Neuronal stem cell (in vitro differentiated cells): Measurements from ENCODE around the gene GTSE1.

ENCODE experiments used
- DNase-seq: peaks from one replicate; pipeline ENCODE4 v3.0.0-alpha.2; 2013; ENCODE audit warnings: low spot score
- H2AFZ ChIP-seq: one replicate; pipeline ENCODE4 v1.6.1; 2013; ENCODE audit warnings: mild to moderate bottlenecking, low read length, inconsistent platforms
- H2AK5ac ChIP-seq: 2 replicates; pipeline ENCODE4 v1.6.1; 2013; ENCODE audit warnings: low read depth, mild to moderate bottlenecking, inconsistent platforms, low read length, moderate library complexity, mixed read lengths
- H2BK120ac ChIP-seq: 2 replicates; pipeline ENCODE4 v1.6.1; 2013; ENCODE audit warnings: low read depth, mild to moderate bottlenecking, inconsistent platforms, low read length, moderate library complexity, mixed read lengths
- H2BK12ac ChIP-seq: one replicate; pipeline ENCODE4 v1.6.1; 2013; ENCODE audit warnings: low read length, inconsistent platforms
- H2BK15ac ChIP-seq: 2 replicates; pipeline ENCODE4 v1.6.1; 2013; ENCODE audit warnings: mild to moderate bottlenecking, low read length, inconsistent platforms, mixed read lengths
- H2BK5ac ChIP-seq: one replicate; pipeline ENCODE4 v1.6.1; 2013; ENCODE audit warnings: inconsistent platforms, mild to moderate bottlenecking, low read length, moderate library complexity
- H3K14ac ChIP-seq: one replicate; pipeline ENCODE4 v1.6.1; 2013; ENCODE audit warnings: low read length, inconsistent platforms
- H3K18ac ChIP-seq: 2 replicates; pipeline ENCODE4 v1.6.1; 2013; ENCODE audit warnings: low read length, inconsistent platforms
- H3K23ac ChIP-seq: 2 replicates; pipeline ENCODE4 v1.6.1; 2013; ENCODE audit warnings: low read depth, mild to moderate bottlenecking, mixed read lengths, low read length, inconsistent platforms; ENCODE audit not compliant: poor library complexity
- H3K27ac ChIP-seq: replicated peaks from 3 replicates; pipeline ENCODE4 v1.5.1; 2013; ENCODE audit warnings: low read length, inconsistent platforms
- H3K27me3 ChIP-seq, 3 experiments: 2 replicates each; pipeline ENCODE4 v1.6.1; 2013; ENCODE audit warnings: low read length in 3 of 3, mild to moderate bottlenecking in 2 of 3, inconsistent platforms in 1 of 3, low read depth in 1 of 3, mixed read lengths in 1 of 3, moderate library complexity in 1 of 3; ENCODE audit not compliant: control insufficient read depth in 3 of 3, insufficient read depth in 3 of 3
- H3K36me3 ChIP-seq, 2 donors: replicated peaks in 1 of 2; 2 replicates each; pipeline ENCODE4 v1.6.1; 2013; ENCODE audit warnings: low read length in 2 of 2; ENCODE audit not compliant: control insufficient read depth in 2 of 2, insufficient read depth in 2 of 2
- H3K4ac ChIP-seq: 2 replicates; pipeline ENCODE4 v1.6.1; 2013; ENCODE audit warnings: inconsistent platforms, mild to moderate bottlenecking, low read length, moderate library complexity
- H3K4me1 ChIP-seq, 2 donors: 1 replicate in 1 of 2; 2 replicates in 1 of 2; pipeline ENCODE4 v1.6.1; 2013; ENCODE audit warnings: low read length in 2 of 2, low read depth in 1 of 2; ENCODE audit not compliant: control insufficient read depth in 2 of 2, insufficient read depth in 1 of 2
- H3K4me2 ChIP-seq: one replicate; pipeline ENCODE4 v1.6.1; 2013; ENCODE audit warnings: mild to moderate bottlenecking, low read length, inconsistent platforms; ENCODE audit not compliant: insufficient read depth, poor library complexity, severe bottlenecking
- H3K4me3 ChIP-seq, 2 donors: 2 replicates each; pipeline ENCODE4 v1.5.1; 2013; ENCODE audit warnings: low read length in 2 of 2, mild to moderate bottlenecking in 2 of 2, inconsistent platforms in 1 of 2, moderate library complexity in 1 of 2
- H3K79me1 ChIP-seq: one replicate; pipeline ENCODE4 v1.6.1; 2013; ENCODE audit warnings: low read depth, mild to moderate bottlenecking, inconsistent platforms, low read length, moderate library complexity
- H3K9ac ChIP-seq: one replicate; pipeline ENCODE4 v1.6.1; 2013; ENCODE audit warnings: mild to moderate bottlenecking, low read depth, low read length, inconsistent platforms; ENCODE audit not compliant: poor library complexity
- H3K9me3 ChIP-seq, 2 donors: replicated peaks in 1 of 2; 2 replicates each; pipeline versions ENCODE3 to v1.6.1; 2013; ENCODE audit warnings: low read length in 2 of 2, mild to moderate bottlenecking in 2 of 2, inconsistent platforms in 1 of 2, low read depth in 1 of 2, mixed read lengths in 1 of 2, moderate library complexity in 1 of 2; ENCODE audit not compliant: control insufficient read depth in 2 of 2, insufficient read depth in 1 of 2
- H4K8ac ChIP-seq: one replicate; pipeline ENCODE4 v1.6.1; 2013; ENCODE audit warnings: low read depth, mild to moderate bottlenecking, inconsistent platforms, low read length, moderate library complexity
- H4K91ac ChIP-seq: one replicate; pipeline ENCODE4 v1.6.1; 2013; ENCODE audit warnings: low read length, low read depth, mild to moderate bottlenecking, inconsistent platforms; ENCODE audit not compliant: poor library complexity
- WGBS, 2 donors: extraction: QIAGEN DNeasy Blood & Tissue Kit; methylation state at CpG; one replicate each; pipeline ENCODE4 v1.1.7; 2013; ENCODE audit warnings: missing lambda C conversion rate in 2 of 2, mixed read lengths in 1 of 2; ENCODE audit not compliant: insufficient read length in 2 of 2, insufficient replicate concordance in 1 of 2; ENCODE audit errors: extremely low coverage in 2 of 2; 5-methylcytosine and 5-hydroxymethylcytosine counted together

Gene GTSE1

DNA sequence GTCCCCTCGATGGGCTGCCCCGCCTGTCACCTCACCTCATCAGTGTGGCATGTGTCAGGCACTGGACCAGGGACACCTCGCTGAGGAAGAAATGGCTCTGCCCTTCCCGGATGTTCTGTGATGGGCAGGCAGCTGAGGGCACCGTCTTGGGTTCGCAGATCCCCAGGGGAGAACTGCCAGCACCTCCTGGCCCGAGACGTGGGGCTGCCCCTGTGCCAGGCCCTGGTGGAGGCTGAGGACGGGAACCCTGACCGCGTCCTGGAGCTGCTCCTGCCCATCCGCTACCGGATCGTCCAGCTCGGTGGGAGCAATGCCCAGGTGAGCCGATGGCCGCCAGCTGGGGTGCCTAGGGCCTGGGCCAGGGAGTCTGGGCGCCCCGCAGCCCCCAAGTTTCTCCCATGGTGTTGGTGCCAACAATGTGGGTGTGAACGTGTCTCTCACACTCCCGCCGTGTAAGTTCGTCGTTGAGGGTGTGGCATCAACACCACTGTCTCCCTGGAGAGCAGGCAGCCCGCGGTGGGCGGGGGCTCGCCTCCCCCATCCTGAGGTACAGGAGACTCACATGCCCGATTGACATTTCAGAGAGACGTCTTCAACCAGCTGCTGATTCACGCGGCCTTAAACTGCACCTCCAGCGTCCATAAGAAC is 7.3 kb upstream of the GTSE1 start:
- H2BK120ac ChIP-seq = no peak overlapping the region
- H3K4me1 ChIP-seq = peaks cover 0 to 4% of the 10 kb centered on the region in 2 donors
- H2BK5ac ChIP-seq = no peak overlapping the region
- H3K27ac ChIP-seq = no peak overlapping the region
- no peak overlapping the region for H3K18ac ChIP-seq
- no peak overlapping the region for H2AK5ac ChIP-seq
- H3K9me3 ChIP-seq = peaks cover 0 to 2% of the 10 kb centered on the region in 2 donors
- H3K4me2 ChIP-seq = no peak overlapping the region
- H3K36me3 ChIP-seq = peaks cover 4 to 70% of the 10 kb centered on the region in 2 donors
- H4K8ac ChIP-seq = no peak overlapping the region
- WGBS, 2 donors = no CpG with 5 or more reads among the region's 33 CpGs
- DNase-seq = no peak
- H3K4ac ChIP-seq = no peak overlapping the region
- no peak overlapping the region for H3K9ac ChIP-seq
- H4K91ac ChIP-seq = no peak overlapping the region
- no peak overlapping the region for H2AFZ ChIP-seq
- no peak overlapping the region for H2BK15ac ChIP-seq
- H3K4me3 ChIP-seq = no peak overlapping the region
- no peak overlapping the region for H2BK12ac ChIP-seq
- H3K27me3 ChIP-seq = no peaks in the 10 kb centered on the region
- H3K14ac ChIP-seq = no peak overlapping the region
- H3K79me1 ChIP-seq = peaks cover 1% of the 10 kb centered on the region
- H3K23ac ChIP-seq = no peak overlapping the region

GRCh38 chr22:46290121-46290842 is 6.4 kb upstream of the GTSE1 start:
- Histone ChIP-seq H3K18ac (peak overlapping the region; percentile 48), H3K36me3 (peaks cover 4 to 61% of the 10 kb centered on the region in 2 donors), H3K23ac (peak overlapping the region; percentile 80), H2AFZ (no peak overlapping the region), H3K79me1 (peaks cover 1% of the 10 kb centered on the region), H3K27ac (no peak overlapping the region), H3K4me1 (peaks cover 0 to 4% of the 10 kb centered on the region in 2 donors), H2BK5ac (no peak overlapping the region), H2BK12ac (no peak overlapping the region), H3K27me3 (no peaks in the 10 kb centered on the region), H2BK120ac (no peak overlapping the region), H3K9me3 (peaks cover 0 to 2% of the 10 kb centered on the region in 2 donors), H3K4me2 (no peak overlapping the region), H3K4me3 (peak overlapping the region in 1 of 2 donors; percentile 65), H3K4ac (no peak overlapping the region), H4K91ac (peak overlapping the region; percentile 64), H2AK5ac (peak overlapping the region; percentile 63), H3K14ac (peak overlapping the region; percentile 97), H3K9ac (peak overlapping the region; percentile 60), H4K8ac (peak overlapping the region; percentile 48), H2BK15ac (no peak overlapping the region)
- WGBS, 2 donors = no CpG with 5 or more reads among the region's 17 CpGs
- DNase-seq = no peak

DNA sequence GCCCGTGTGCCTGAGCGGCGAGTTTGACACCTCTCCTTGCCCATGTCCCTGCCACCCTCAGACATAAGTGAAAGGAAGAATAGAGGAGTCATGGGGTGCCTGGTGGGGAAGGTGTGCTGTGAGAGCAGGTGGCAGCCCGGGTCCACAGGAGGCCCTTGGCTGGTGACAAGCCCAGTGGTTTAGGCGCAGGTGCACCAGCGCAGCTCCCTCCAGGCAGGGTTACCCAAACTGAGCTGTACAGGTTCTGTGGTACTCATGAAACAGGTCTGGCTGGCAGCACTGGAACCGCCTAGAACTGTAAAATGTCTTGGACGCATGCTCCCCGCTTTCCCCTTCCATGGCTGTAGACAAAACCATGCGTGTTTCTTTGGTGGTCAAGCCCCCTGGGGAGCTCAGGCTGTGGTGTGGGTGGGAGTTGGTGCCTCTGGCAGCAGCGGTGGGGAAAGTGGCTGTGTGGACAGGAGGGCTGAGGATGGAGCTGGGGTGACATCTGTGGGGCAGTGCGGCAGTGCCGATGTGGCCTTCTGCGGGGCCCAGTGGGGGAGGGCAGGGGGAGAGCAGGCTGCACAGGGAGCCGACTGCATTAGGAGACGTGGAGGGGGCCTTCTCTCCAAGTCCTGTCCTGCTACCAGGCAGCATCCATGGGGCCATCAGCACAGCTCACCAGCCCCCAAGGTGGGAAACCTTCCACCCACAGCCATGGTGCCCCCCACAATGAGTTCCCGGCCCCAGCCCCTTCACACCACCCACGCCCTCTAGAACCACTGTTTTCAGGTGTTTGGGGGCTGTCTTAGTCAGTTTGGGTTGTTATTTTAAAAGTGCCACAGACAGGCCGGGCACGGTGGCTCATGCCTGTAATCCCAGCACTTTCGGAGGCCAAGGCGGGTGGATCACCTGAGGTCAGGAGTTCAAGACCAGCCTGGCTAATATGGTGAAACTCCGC is 5.6 kb upstream of the GTSE1 start:
- H3K9me3 ChIP-seq = peaks cover 0 to 2% of the 10 kb centered on the region in 2 donors

More for the DNA sequence above, 5.6 kb upstream of the GTSE1 start:
- peaks cover 4 to 55% of the 10 kb centered on the region in 2 donors for H3K36me3 ChIP-seq
- H4K8ac ChIP-seq = no peak overlapping the region
- H2BK15ac ChIP-seq = no peak overlapping the region
- H2BK12ac ChIP-seq = no peak overlapping the region
- peak overlapping the region in 1 of 2 donors; percentile 4 for H3K4me3 ChIP-seq
- peak overlapping the region; percentile 80 for H3K23ac ChIP-seq
- H3K79me1 ChIP-seq = peaks cover 1% of the 10 kb centered on the region
- peak overlapping the region; percentile 38 for H3K18ac ChIP-seq
- no CpG with 5 or more reads among the region's 23 CpGs for WGBS, 2 donors
- no peak overlapping the region for H3K4ac ChIP-seq
- H2BK5ac ChIP-seq = no peak overlapping the region
- peak overlapping the region; percentile 97 for H3K14ac ChIP-seq
- H3K27me3 ChIP-seq = no peaks in the 10 kb centered on the region
- H3K9ac ChIP-seq = peak overlapping the region; percentile 78
- DNase-seq = no peak
- peak overlapping the region; percentile 63 for H2AK5ac ChIP-seq
- H2AFZ ChIP-seq = no peak overlapping the region
- H3K27ac ChIP-seq = no peak overlapping the region
- H3K4me1 ChIP-seq = peaks cover 6 to 7% of the 10 kb centered on the region in 2 donors
- no peak overlapping the region for H4K91ac ChIP-seq
- no peak overlapping the region for H2BK120ac ChIP-seq
- no peak overlapping the region for H3K4me2 ChIP-seq
